ENCODE measurements around the gene ATOX1. TPM values are rescaled to one million over a fixed set of nuclear protein-coding genes. Genes with fewer than 3 reads are reported as not detected.

The ATOX1 gene
- polyA plus RNA-seq, 1 of the 3 experiments (the other 2 are of a cell fraction), result 497 TPM

- peaks cover 15 to 31% of the 10 kb centered on the region in 2 experiments; a peak in 3 of 4 replicates for H3K4me1 ChIP-seq (ENCODE audit: control insufficient read depth in 1 of 2, insufficient read depth in 2 of 2, low read depth in 1 of 2, low read length in 1 of 2)
- POLR2A ChIA-PET, result no interaction called here
- WGBS (ENCODE audit: low lambda C conversion rate), result 29% methylated on average over 7 of the region's 7 CpGs
- TF ChIP-seq USF2 (IDR thresholded peaks at IDR 0.05; ENCODE audit: borderline replicate concordance, low read depth, low read length), result no peak
- no peak; the same call in 1 of the 2 replicates for TF ChIP-seq SIN3A (IDR thresholded peaks at IDR 0.05; ENCODE audit: borderline replicate concordance, low read depth, low read length)
- no peak for TF ChIP-seq RAD21 (IDR thresholded peaks at IDR 0.05; ENCODE audit: low read length)
- TF ChIP-seq TEAD4 (IDR thresholded peaks at IDR 0.05; ENCODE audit: borderline replicate concordance, insufficient read depth), result peak; percentile 23; the same call in 1 of the 2 replicates
- no peak for TF ChIP-seq IRF3 (IDR thresholded peaks at IDR 0.05; ENCODE audit: low read depth, low read length)
- TF ChIP-seq YY1 (IDR thresholded peaks at IDR 0.05; ENCODE audit: low read depth), result no peak
- peak; percentile 89 for TF ChIP-seq PBX3 (IDR thresholded peaks at IDR 0.05)
- peak; percentile 13; the same call in 1 of the 2 replicates for TF ChIP-seq POLR2AphosphoS5 (IDR thresholded peaks at IDR 0.05; ENCODE audit: low read depth, low read length)
- TF ChIP-seq MEF2A (IDR thresholded peaks at IDR 0.05; ENCODE audit: borderline replicate concordance, low read depth), result no peak
- TF ChIP-seq EP300 (IDR thresholded peaks at IDR 0.05; ENCODE audit: borderline replicate concordance in 1 of 2, low read depth in 1 of 2, low read length in 1 of 2), result peak; percentile 25 to 62; a peak in 1 of 4 replicates
- no peak for TF ChIP-seq NRF1 (IDR thresholded peaks at IDR 0.05; ENCODE audit: low read depth, low read length)
- TF ChIP-seq JUND (IDR thresholded peaks at IDR 0.05), result peak; percentile 24; the same call in 1 of the 2 replicates
- TF ChIP-seq FOXM1 (IDR thresholded peaks at IDR 0.05; ENCODE audit: low read depth), result no peak
- peak; percentile 79 for TF ChIP-seq NFIC (IDR thresholded peaks at IDR 0.05; ENCODE audit: borderline replicate concordance)
- TF ChIP-seq RFX5 (IDR thresholded peaks at IDR 0.05; ENCODE audit: low read length), result no peak
- peak; percentile 65 for TF ChIP-seq TCF12 (IDR thresholded peaks at IDR 0.05)
- no peak for TF ChIP-seq GABPA (IDR thresholded peaks at IDR 0.05; ENCODE audit: low read depth)
- TF ChIP-seq FOXJ3 (CRISPR knock-in tag; IDR thresholded peaks at IDR 0.05), result no peak
- no peak for TF ChIP-seq SMC3 (IDR thresholded peaks at IDR 0.05; ENCODE audit: low read depth, low read length)
- no peak for TF ChIP-seq EZH2phosphoT487 (IDR thresholded peaks at IDR 0.05; ENCODE audit: borderline replicate concordance, low read depth)
- TF ChIP-seq ZBTB33 (IDR thresholded peaks at IDR 0.05; ENCODE audit: borderline replicate concordance, low read depth), result 0 out of 2 replicates have a peak, but pooled peaks have one; percentile 20
- no peak for TF ChIP-seq ELF1 (IDR thresholded peaks at IDR 0.05)
- TF ChIP-seq RXRA (IDR thresholded peaks at IDR 0.05; ENCODE audit: borderline replicate concordance, low read depth), result peak; percentile 15; the same call in 1 of the 2 replicates
- no peak for TF ChIP-seq USF1 (IDR thresholded peaks at IDR 0.05; ENCODE audit: borderline replicate concordance, low read depth)
- no peak for TF ChIP-seq CHD2 (IDR thresholded peaks at IDR 0.05; ENCODE audit: low read length, partially characterized antibody)
Measured at GRCh38 chr5:151745071-151745705, 13.2 kb downstream of the ATOX1 start.

More at GRCh38 chr5:151745071-151745705, 13.2 kb downstream of the ATOX1 start:
- peak overlapping the region; percentile 39 for H3K4me2 ChIP-seq
- peaks cover 36% of the 10 kb centered on the region for H3K79me2 ChIP-seq (ENCODE audit: insufficient read depth)
- H4K20me1 ChIP-seq (ENCODE audit: insufficient read depth), result no peaks in the 10 kb centered on the region
- no peak overlapping the region for H2AFZ ChIP-seq (ENCODE audit: low read depth)
- H3K4me3 ChIP-seq (ENCODE audit: low read depth in 2 of 2, low read length in 1 of 2), result no peak overlapping the region
- peaks cover 7 to 10% of the 10 kb centered on the region in 2 experiments for H3K36me3 ChIP-seq (replicated peaks in 1 of 2; ENCODE audit: control insufficient read depth in 1 of 2, insufficient read depth in 2 of 2, low read length in 1 of 2)
- no peaks in the 10 kb centered on the region for H3K9me2 ChIP-seq
- peak overlapping the region in 1 of 2 experiments; percentile 72; a peak in 3 of 4 replicates for H3K27ac ChIP-seq (ENCODE audit: low read depth in 2 of 2, low read length in 1 of 2)
- peaks cover 52% of the 10 kb centered on the region for H3F3A ChIP-seq (replicated peaks; ENCODE audit: insufficient read depth)
- H3K27me3 ChIP-seq (ENCODE audit: insufficient read depth), result no peaks in the 10 kb centered on the region
- CTCF ChIA-PET, result interaction anchor here (1.5 to 17.0 kb wide), 3 partner anchors 76 to 297 kb away, joined by 7 to 375 read pairs (median 247); partner anchors contain the start of gene SLC36A1
- DNase-seq, result no peak
- peak overlapping the region; percentile 22; the same call in 1 of the 2 replicates for H3K9ac ChIP-seq
- no peaks in the 10 kb centered on the region for H3K9me3 ChIP-seq

Measured in SK-N-SH (cell line).